Measurements from ENCODE around the gene CPT1B. TPM values are rescaled to one million over a fixed set of nuclear protein-coding genes. Genes with fewer than 3 reads are reported as not detected.

CPT1B gene
- total RNA-seq, 5 donors from 2014 or later (not counting 1 experiment from before 2014, with no cell fraction given): 61.9 to 113 (median 94.5) TPM

DNA sequence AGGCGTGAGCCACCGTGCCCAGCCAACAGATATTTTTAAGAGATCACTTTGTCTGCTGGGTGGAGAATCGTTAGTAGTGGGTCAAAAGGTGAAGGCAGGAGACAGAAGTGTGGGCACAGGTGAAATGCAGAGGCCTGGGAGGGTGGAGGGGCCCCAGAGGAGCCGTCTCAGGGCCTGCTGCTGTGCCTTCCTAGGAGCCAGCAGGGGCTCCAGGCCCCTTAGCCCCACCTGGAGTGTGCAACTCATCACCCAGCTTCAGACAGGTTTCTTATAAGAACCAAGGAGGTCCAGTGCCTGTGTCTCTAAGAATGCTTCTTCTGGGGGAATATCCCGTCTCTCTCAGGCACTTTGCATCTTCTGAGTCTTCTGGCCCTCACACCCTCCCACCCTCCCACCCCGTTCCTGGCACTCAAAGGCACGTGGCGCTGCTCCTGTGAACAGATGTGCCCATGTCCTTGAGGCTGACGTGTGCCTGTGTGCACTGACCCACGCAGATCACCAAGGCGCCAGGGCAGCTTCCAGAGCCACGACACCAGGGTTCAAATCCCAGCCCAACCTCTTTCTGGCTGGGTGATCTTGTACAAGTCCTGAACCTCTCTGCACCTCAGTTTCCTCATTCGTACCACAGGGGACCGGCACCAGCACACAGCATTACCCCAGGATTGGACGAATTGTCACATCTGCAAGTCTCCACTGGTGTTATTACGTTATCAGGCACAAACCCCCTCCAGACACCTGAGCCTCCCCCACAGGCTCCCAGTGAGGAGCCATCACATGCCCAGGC is 46.3 kb upstream of the CPT1B start:
- Mint-ChIP-seq H3K4me1 (peaks cover 53 to 56% (median 54%) of the 10 kb centered on the region in 3 donors), H3K27me3 (no peaks in the 10 kb centered on the region), H3K4me3 (peak overlapping the region in 2 of 3 donors; percentile 20 to 21), H3K36me3 (peaks cover 3% of the 10 kb centered on the region), H3K9me3 (no peaks in the 10 kb centered on the region), H3K27ac (peak overlapping the region in 1 of 2 donors; percentile 70)
- H3K27ac ChIP-seq (ENCODE audit: low read length): no peak overlapping the region
- peaks cover 31 to 65% of the 10 kb centered on the region in 2 experiments for H3K4me1 ChIP-seq (ENCODE audit: control insufficient read depth in 1 of 2, extremely low read depth in 1 of 2, insufficient read depth in 2 of 2, low read length in 2 of 2)
- ATAC-seq (replicated peaks in 1 of 4): no peak
- 92% methylated on average over 13 of the region's 16 CpGs for WGBS (ENCODE audit: insufficient coverage)
- no peak for DNase-seq
- peaks cover 2 to 17% of the 10 kb centered on the region in 2 donors for H3K36me3 ChIP-seq (ENCODE audit: control insufficient read depth in 2 of 2, extremely low read depth in 1 of 2, insufficient read depth in 1 of 2, low read length in 1 of 2)
- H3K4me3 ChIP-seq (ENCODE audit: control insufficient read depth in 1 of 2, extremely low read depth in 1 of 2, low read length in 1 of 2): no peak overlapping the region
- ChIA-PET POLR2A (interaction anchor here in 1 of 2 donors (0.6 kb wide), 1 partner anchor 641 kb away, joined by 3 read pairs; no protein-coding TSS in a partner anchor), CTCF (no interaction called here)
- no peaks in the 10 kb centered on the region for H3K27me3 ChIP-seq (replicated peaks in 1 of 2; ENCODE audit: control insufficient read depth in 2 of 2, extremely low read depth in 1 of 2, insufficient read depth in 2 of 2, low read length in 1 of 2)
- no peaks in the 10 kb centered on the region for H3K9me3 ChIP-seq

DNA sequence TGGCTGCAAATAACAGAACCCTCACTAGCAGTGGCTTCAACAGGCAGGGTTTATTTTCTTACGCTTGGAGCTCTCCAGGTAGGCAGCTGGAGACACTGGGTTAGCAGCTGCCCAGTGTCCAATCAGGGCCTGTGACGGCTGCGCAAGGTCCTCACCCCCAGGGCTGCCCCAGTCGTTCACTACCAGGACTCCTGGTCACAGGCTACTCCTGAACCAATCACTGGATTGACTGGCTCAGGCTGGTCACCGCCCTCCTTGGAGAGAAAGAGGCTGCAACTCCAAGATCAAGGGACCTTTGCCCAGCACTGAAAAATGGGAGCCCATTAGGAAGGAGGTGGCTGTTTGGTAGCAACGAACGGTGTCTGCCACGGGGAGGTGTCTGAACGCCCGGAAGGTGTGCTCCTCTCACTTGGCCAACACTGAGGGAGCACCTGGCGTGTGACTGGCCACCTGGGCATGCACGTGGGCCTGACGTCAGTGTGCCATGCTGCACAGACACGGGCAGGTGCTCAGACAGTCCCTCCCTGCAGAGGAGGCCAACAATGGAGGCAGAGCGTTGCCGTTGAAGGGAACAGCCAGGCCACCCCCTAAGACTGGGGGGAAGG is 44.6 kb upstream of the CPT1B start:
- H3K9me3 Mint-ChIP-seq: no peaks in the 10 kb centered on the region
- H3K36me3 ChIP-seq (ENCODE audit: control insufficient read depth in 2 of 2, extremely low read depth in 1 of 2, insufficient read depth in 1 of 2, low read length in 1 of 2): peaks cover 2 to 17% of the 10 kb centered on the region in 2 donors
- WGBS (ENCODE audit: insufficient coverage): 87% methylated on average over 15 of the region's 16 CpGs
- no peaks in the 10 kb centered on the region for H3K27me3 ChIP-seq (replicated peaks in 1 of 2; ENCODE audit: control insufficient read depth in 2 of 2, extremely low read depth in 1 of 2, insufficient read depth in 2 of 2, low read length in 1 of 2)
- peaks cover 26 to 56% of the 10 kb centered on the region in 2 experiments for H3K4me1 ChIP-seq (ENCODE audit: control insufficient read depth in 1 of 2, extremely low read depth in 1 of 2, insufficient read depth in 2 of 2, low read length in 2 of 2)
- no peak for ATAC-seq (replicated peaks in 1 of 4)
- H3K9me3 ChIP-seq: no peaks in the 10 kb centered on the region
- peak overlapping the region in 1 of 3 donors; percentile 88 for H3K4me3 Mint-ChIP-seq
- no peaks in the 10 kb centered on the region for H3K27me3 Mint-ChIP-seq
- POLR2A ChIA-PET: no interaction called here
- peak overlapping the region; percentile 97 to 99 for H3K27ac Mint-ChIP-seq
- no peak for DNase-seq
- no peak overlapping the region for H3K4me3 ChIP-seq (ENCODE audit: control insufficient read depth in 1 of 2, extremely low read depth in 1 of 2, low read length in 1 of 2)
- H3K4me1 Mint-ChIP-seq: peaks cover 41 to 44% (median 43%) of the 10 kb centered on the region in 3 donors
- CTCF ChIA-PET: no interaction called here
- peaks cover 3% of the 10 kb centered on the region for H3K36me3 Mint-ChIP-seq
- peak overlapping the region; percentile 96 for H3K27ac ChIP-seq (ENCODE audit: low read length)

GRCh38 chr22:50621948-50622722 is 43.9 kb upstream of the CPT1B start:
- 17% methylated on average over 11 of the region's 18 CpGs for WGBS (ENCODE audit: insufficient coverage)
- ATAC-seq (replicated peaks in 1 of 4) (no peak), DNase-seq (peak in 22 of 35 experiments; percentile 18 to 60 (median 36))

GRCh38 chr22:50621356-50621880 is 43.2 kb upstream of the CPT1B start:
- Mint-ChIP-seq H3K36me3 (peaks cover 3% of the 10 kb centered on the region), H3K4me1 (peaks cover 37 to 41% (median 40%) of the 10 kb centered on the region in 3 donors), H3K9me3 (no peaks in the 10 kb centered on the region), H3K4me3 (peak overlapping the region; percentile 88 to 90 (median 90)), H3K27me3 (no peaks in the 10 kb centered on the region), H3K27ac (peak overlapping the region; percentile 97 to 99)
- H3K4me1 ChIP-seq (ENCODE audit: control insufficient read depth in 1 of 2, extremely low read depth in 1 of 2, insufficient read depth in 2 of 2, low read length in 2 of 2): peaks cover 26 to 42% of the 10 kb centered on the region in 2 experiments
- peaks cover 2 to 14% of the 10 kb centered on the region in 2 donors for H3K36me3 ChIP-seq (ENCODE audit: control insufficient read depth in 2 of 2, extremely low read depth in 1 of 2, insufficient read depth in 1 of 2, low read length in 1 of 2)
- H3K27ac ChIP-seq (ENCODE audit: low read length): peak overlapping the region; percentile 96
- H3K4me3 ChIP-seq (ENCODE audit: control insufficient read depth in 1 of 2, extremely low read depth in 1 of 2, low read length in 1 of 2): peak overlapping the region; percentile 60 to 77
- ChIA-PET POLR2A (interaction anchor here in 1 of 2 donors (0.9 to 1.5 kb wide), 2 partner anchors 114 to 152 kb away, joined by 5 to 6 read pairs; partner anchors contain the start of genes LMF2 and NCAPH2), CTCF (interaction anchor here (0.6 to 3.2 kb wide), 17 partner anchors 9 to 380 kb away, joined by 3 to 35 read pairs (median 5); partner anchors contain the start of genes HDAC10 (in 1 of the 2), LMF2 (in 1 of the 2), NCAPH2 (in 1 of the 2) and SCO2 (in 1 of the 2))
- H3K9me3 ChIP-seq: no peaks in the 10 kb centered on the region
- no peaks in the 10 kb centered on the region for H3K27me3 ChIP-seq (replicated peaks in 1 of 2; ENCODE audit: control insufficient read depth in 2 of 2, extremely low read depth in 1 of 2, insufficient read depth in 2 of 2, low read length in 1 of 2)
- ATAC-seq (replicated peaks in 1 of 4): peak; percentile 60 to 79 (median 74)
- 0% methylated on average over 3 of the region's 10 CpGs for WGBS (ENCODE audit: insufficient coverage)
- peak; percentile 37 to 83 (median 61) for DNase-seq

More at GRCh38 chr22:50621948-50622722, 43.9 kb upstream of the CPT1B start:
- Histone ChIP-seq H3K36me3 (ENCODE audit: control insufficient read depth in 2 of 2, extremely low read depth in 1 of 2, insufficient read depth in 1 of 2, low read length in 1 of 2) (peaks cover 2 to 17% of the 10 kb centered on the region in 2 donors), H3K4me3 (ENCODE audit: control insufficient read depth in 1 of 2, extremely low read depth in 1 of 2, low read length in 1 of 2) (peak overlapping the region; percentile 60 to 77), H3K27ac (ENCODE audit: low read length) (peak overlapping the region; percentile 96), H3K27me3 (replicated peaks in 1 of 2; ENCODE audit: control insufficient read depth in 2 of 2, extremely low read depth in 1 of 2, insufficient read depth in 2 of 2, low read length in 1 of 2) (no peaks in the 10 kb centered on the region), H3K4me1 (ENCODE audit: control insufficient read depth in 1 of 2, extremely low read depth in 1 of 2, insufficient read depth in 2 of 2, low read length in 2 of 2) (peaks cover 26 to 49% of the 10 kb centered on the region in 2 experiments), H3K9me3 (no peaks in the 10 kb centered on the region)
- peak overlapping the region; percentile 88 to 90 (median 90) for H3K4me3 Mint-ChIP-seq
- peak overlapping the region; percentile 97 to 99 for H3K27ac Mint-ChIP-seq
- peaks cover 41 to 44% (median 43%) of the 10 kb centered on the region in 3 donors for H3K4me1 Mint-ChIP-seq
- ChIA-PET CTCF (interaction anchor here in 1 of 2 donors (1.0 to 3.2 kb wide), 5 partner anchors 10 to 125 kb away, joined by 3 to 35 read pairs (median 7); partner anchors contain the start of genes LMF2, NCAPH2 and SCO2), POLR2A (interaction anchor here in 1 of 2 donors (1.5 kb wide), 1 partner anchor 114 kb away, joined by 6 read pairs; the partner anchor contains the start of genes LMF2 and NCAPH2)
- peaks cover 3% of the 10 kb centered on the region for H3K36me3 Mint-ChIP-seq
- no peaks in the 10 kb centered on the region for H3K27me3 Mint-ChIP-seq
- no peaks in the 10 kb centered on the region for H3K9me3 Mint-ChIP-seq

DNA sequence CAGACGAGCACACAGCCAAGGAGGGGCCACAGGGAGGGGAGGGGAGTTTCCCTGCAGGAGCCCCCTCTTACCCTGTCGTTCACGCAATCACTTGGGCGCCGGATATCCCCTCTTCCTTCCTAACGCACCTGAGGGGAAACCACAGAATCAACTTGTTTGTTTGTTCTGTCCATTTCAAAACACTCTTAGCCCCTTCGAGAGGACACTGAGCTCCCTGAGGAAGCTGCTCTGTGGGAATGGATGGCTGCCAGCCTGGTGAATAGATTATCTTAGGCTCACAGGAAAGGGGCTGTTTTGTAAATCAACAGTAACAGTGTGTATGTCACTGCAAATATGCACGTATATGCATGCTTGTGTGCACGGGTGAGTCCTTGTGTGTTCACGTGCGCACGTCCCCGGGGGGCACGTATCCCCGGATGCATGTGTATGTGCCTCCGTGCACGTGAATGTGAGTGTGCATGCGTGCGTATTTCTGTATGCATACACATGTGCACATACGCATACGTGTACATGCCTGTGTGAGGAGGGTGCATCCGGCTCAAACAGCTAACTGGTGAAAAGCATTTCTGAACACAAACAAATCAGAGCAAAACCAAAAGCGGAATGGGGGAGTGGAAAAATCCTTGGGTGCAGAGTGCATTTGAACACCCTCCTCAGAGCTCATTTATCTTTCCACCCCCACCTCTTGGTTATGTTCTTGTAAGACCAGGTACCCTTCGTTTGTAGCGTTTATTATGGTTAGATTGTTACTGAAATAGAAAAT is 42.5 kb upstream of the CPT1B start:
- Histone ChIP-seq H3K4me1 (ENCODE audit: control insufficient read depth in 1 of 2, extremely low read depth in 1 of 2, insufficient read depth in 2 of 2, low read length in 2 of 2) (peaks cover 26 to 40% of the 10 kb centered on the region in 2 experiments), H3K9me3 (no peaks in the 10 kb centered on the region), H3K27ac (ENCODE audit: low read length) (peak overlapping the region; percentile 96), H3K36me3 (ENCODE audit: control insufficient read depth in 2 of 2, extremely low read depth in 1 of 2, insufficient read depth in 1 of 2, low read length in 1 of 2) (peaks cover 2 to 10% of the 10 kb centered on the region in 2 donors), H3K4me3 (ENCODE audit: control insufficient read depth in 1 of 2, extremely low read depth in 1 of 2, low read length in 1 of 2) (peak overlapping the region; percentile 60 to 77), H3K27me3 (replicated peaks in 1 of 2; ENCODE audit: control insufficient read depth in 2 of 2, extremely low read depth in 1 of 2, insufficient read depth in 2 of 2, low read length in 1 of 2) (no peaks in the 10 kb centered on the region)
- DNase-seq: peak; percentile 44 to 97 (median 91)
- ChIA-PET POLR2A (interaction anchor here in 1 of 2 donors (0.7 to 1.5 kb wide), 3 partner anchors 58 to 151 kb away, joined by 5 to 6 read pairs (median 5); partner anchors contain the start of genes LMF2 and NCAPH2), CTCF (interaction anchor here (0.5 to 3.2 kb wide), 25 partner anchors 8 to 851 kb away, joined by 3 to 35 read pairs (median 4); partner anchors contain the start of genes HDAC10 (in 1 of the 2), LMF2 (in 1 of the 2), NCAPH2 (in 1 of the 2) and SCO2 (in 1 of the 2))
- Mint-ChIP-seq H3K27ac (peak overlapping the region; percentile 97 to 99), H3K9me3 (no peaks in the 10 kb centered on the region), H3K4me1 (peaks cover 36 to 40% (median 39%) of the 10 kb centered on the region in 3 donors), H3K27me3 (no peaks in the 10 kb centered on the region), H3K36me3 (peaks cover 3% of the 10 kb centered on the region), H3K4me3 (peak overlapping the region; percentile 88 to 90 (median 90))
- peak; percentile 67 to 77 (median 73) for ATAC-seq (replicated peaks in 1 of 4)
- 0% methylated on average over 8 of the region's 25 CpGs for WGBS (ENCODE audit: insufficient coverage)

Measured in T-cell (primary cell).